OCI-LY7 (cell line): ENCODE results near the gene NPM3. TPM values are rescaled to one million over a fixed set of nuclear protein-coding genes. Genes with fewer than 3 reads are reported as not detected.
A peak's percentile ranks its signal among the peaks of the same experiment; 100 is the strongest.

Source experiments
- BruUV-seq: library from RNA; stranded (reverse); fragments of 400-500 nt; replicated peaks from 2 replicates; lab custom pipeline; 2021; lab: Mats Ljungman, UMichigan
- CTCF ChIA-PET: fragments of 300-600 bp; sonication (Branson Sonifier 250); formaldehyde crosslinking; loops from one replicate; lab custom pipeline; 2022; ENCODE audit warnings: antibody characterized with exemption; ENCODE audit not compliant: unreplicated experiment; lab: Charles Lee
- POLR2A ChIA-PET: fragments of 300-600 bp; sonication (Branson Sonifier 250); formaldehyde crosslinking; loops from one replicate; lab custom pipeline; 2022; ENCODE audit warnings: antibody characterized with exemption; lab: Charles Lee
- DNase-seq: peaks from one replicate; pipeline ENCODE4 v3.0.0-alpha.2; 2015; ENCODE audit warnings: low spot score
- H2AFZ ChIP-seq: fragments of 200-600 bp; sonication (generic), shearing (Covaris generic); 2 replicates; pipeline ENCODE4 v1.6.1; 2014; ENCODE audit warnings: mild to moderate bottlenecking, antibody characterized with exemption, low read length, moderate library complexity
- H3K27ac ChIP-seq: fragments of 200-600 bp; sonication (generic); 2 replicates; pipeline ENCODE4 v1.5.1; 2014; ENCODE audit warnings: mixed run types, low read depth, mild to moderate bottlenecking, moderate library complexity, low read length, inconsistent platforms; ENCODE audit not compliant: poor library complexity, severe bottlenecking
- H3K36me3 ChIP-seq: fragments of 200-600 bp; sonication (generic); 2 replicates; pipeline ENCODE4 v1.6.1; 2014; ENCODE audit warnings: mild to moderate bottlenecking, antibody characterized with exemption, low read length, moderate library complexity, mixed read lengths; ENCODE audit not compliant: insufficient read depth
- H3K4me1 ChIP-seq: fragments of 200-600 bp; sonication (generic); 2 replicates; pipeline ENCODE4 v1.5.1; 2014; ENCODE audit warnings: mild to moderate bottlenecking, low read length; ENCODE audit not compliant: insufficient read depth, poor library complexity, severe bottlenecking
- H3K4me2 ChIP-seq: fragments of 200-600 bp; sonication (generic); 2 replicates; pipeline ENCODE4 v1.6.1; 2014; ENCODE audit warnings: mild to moderate bottlenecking, low read length
- H3K4me3 ChIP-seq: fragments of 200-600 bp; sonication (generic); 2 replicates; pipeline ENCODE4 v1.5.1; 2014; ENCODE audit warnings: mild to moderate bottlenecking, low read depth, low read length; ENCODE audit not compliant: poor library complexity, severe bottlenecking
- H3K79me2 ChIP-seq: fragments of 200-600 bp; sonication (generic); 2 replicates; pipeline ENCODE4 v1.6.1; 2016; ENCODE audit warnings: low read depth, mild to moderate bottlenecking, low read length, moderate library complexity, mixed read lengths; ENCODE audit not compliant: insufficient read depth
- H3K9me2 ChIP-seq: fragments of 200-600 bp; sonication (generic); 2 replicates; pipeline ENCODE4 v1.6.1; 2016; ENCODE audit warnings: mild to moderate bottlenecking, low read length, mixed read lengths; ENCODE audit not compliant: insufficient read depth
- H3K9me3 ChIP-seq: fragments of 200-600 bp; sonication (generic); 2 replicates; pipeline ENCODE4 v1.6.1; 2014; ENCODE audit warnings: mild to moderate bottlenecking, mixed run types, low read length, mixed read lengths
- H4K20me1 ChIP-seq: fragments of 200-600 bp; sonication (generic); 2 replicates; pipeline ENCODE4 v1.6.1; 2014; ENCODE audit warnings: mild to moderate bottlenecking, antibody characterized with exemption, low read length, moderate library complexity, mixed read lengths; ENCODE audit not compliant: insufficient read depth
- EZH2phosphoT487 ChIP-seq: fragments of 200-600 bp; sonication (generic); IDR thresholded peaks from 2 replicates; pipeline ENCODE4 v1.6.1; 2018; ENCODE audit warnings: low read depth, borderline replicate concordance, mild to moderate bottlenecking, mixed run types, antibody characterized with exemption, low read length, moderate library complexity, mixed read lengths
- intact Hi-C: fragments of 100-400 bp; cut with micrococcal nuclease; formaldehyde crosslinking; loops from one replicate; pipeline ENCODE4 v1.10.0; 2022; ENCODE audit not compliant: unreplicated experiment
- total RNA-seq, 2 experiments: library from RNA; depleted of rRNA in 1 of 2; stranded (reverse); fragments of >200 nt in 1 of 2; shearing (Covaris generic) in 1 of 2; gene quantifications; 2 replicates each; pipeline ENCODE4 v1.2.3, GENCODE V29; 2014 to 2022
- TF ChIP-seq, protein P1 (sequence below): fragments of 200-600 bp; sonication (generic); conservative IDR thresholded peaks from 2 replicates; pipeline ENCODE4 v1.5.1; 2014; ENCODE audit warnings: mild to moderate bottlenecking, antibody characterized with exemption, low read length, moderate library complexity, mixed read lengths

NPM3 gene
- total RNA-seq, 2 experiments from 2014 or later: 111 to 115 TPM

DNA sequence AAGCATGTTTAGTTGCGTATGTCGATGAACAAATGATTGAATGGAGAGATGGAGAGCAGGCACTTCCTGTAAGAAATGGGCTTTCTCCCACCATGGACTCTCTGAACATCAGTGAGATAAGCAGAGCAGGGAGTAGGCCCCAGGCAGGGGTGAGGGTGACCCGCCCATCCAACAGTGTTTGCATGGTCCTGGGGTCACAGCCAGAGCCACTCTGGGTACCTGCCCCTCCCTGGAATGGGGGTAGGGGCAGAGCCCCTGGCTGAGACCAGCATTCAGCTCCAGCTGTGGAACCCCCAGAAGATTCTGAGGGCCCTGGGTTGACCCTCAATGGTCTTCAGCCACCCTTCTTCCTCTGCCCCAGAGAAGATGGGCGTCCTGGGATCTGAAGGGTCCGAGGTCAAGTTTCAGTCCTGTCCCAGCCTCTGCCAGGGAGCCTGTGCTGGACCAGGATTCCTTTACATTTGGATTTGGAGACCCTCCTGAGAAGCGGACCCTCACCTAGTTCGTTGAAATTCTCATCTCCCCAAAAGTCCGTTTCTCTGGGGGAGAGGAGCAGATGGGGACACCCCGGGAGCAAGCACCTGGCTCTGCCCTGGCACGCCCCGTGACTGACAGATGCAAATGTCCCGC is 5.0 kb downstream of the NPM3 start:
- Histone ChIP-seq H3K4me3 (peak overlapping the region; percentile 48), H3K79me2 (peaks cover 17% of the 10 kb centered on the region; the same call in 1 of the 2 replicates), H3K4me2 (peak overlapping the region; percentile 96), H3K36me3 (peaks cover 22% of the 10 kb centered on the region; the same call in 1 of the 2 replicates), H3K27ac (peak overlapping the region; percentile 54), H3K4me1 (peaks cover 41% of the 10 kb centered on the region), H2AFZ (peak overlapping the region; percentile 16; the same call in 1 of the 2 replicates), H3K9me2 (no peaks in the 10 kb centered on the region), H4K20me1 (no peaks in the 10 kb centered on the region), H3K9me3 (no peaks in the 10 kb centered on the region)
- no peak for DNase-seq
- ChIA-PET POLR2A (interaction anchor here (0.6 kb wide), 1 partner anchor 72 kb away, joined by 3 read pairs; no protein-coding TSS in a partner anchor), CTCF (no interaction called here)
- intact Hi-C loops: no loop called here
- BruUV-seq: no TSS peak
- TF ChIP-seq, protein P1, sequence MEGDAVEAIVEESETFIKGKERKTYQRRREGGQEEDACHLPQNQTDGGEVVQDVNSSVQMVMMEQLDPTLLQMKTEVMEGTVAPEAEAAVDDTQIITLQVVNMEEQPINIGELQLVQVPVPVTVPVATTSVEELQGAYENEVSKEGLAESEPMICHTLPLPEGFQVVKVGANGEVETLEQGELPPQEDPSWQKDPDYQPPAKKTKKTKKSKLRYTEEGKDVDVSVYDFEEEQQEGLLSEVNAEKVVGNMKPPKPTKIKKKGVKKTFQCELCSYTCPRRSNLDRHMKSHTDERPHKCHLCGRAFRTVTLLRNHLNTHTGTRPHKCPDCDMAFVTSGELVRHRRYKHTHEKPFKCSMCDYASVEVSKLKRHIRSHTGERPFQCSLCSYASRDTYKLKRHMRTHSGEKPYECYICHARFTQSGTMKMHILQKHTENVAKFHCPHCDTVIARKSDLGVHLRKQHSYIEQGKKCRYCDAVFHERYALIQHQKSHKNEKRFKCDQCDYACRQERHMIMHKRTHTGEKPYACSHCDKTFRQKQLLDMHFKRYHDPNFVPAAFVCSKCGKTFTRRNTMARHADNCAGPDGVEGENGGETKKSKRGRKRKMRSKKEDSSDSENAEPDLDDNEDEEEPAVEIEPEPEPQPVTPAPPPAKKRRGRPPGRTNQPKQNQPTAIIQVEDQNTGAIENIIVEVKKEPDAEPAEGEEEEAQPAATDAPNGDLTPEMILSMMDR: no peak
- no peak for TF ChIP-seq EZH2phosphoT487

DNA sequence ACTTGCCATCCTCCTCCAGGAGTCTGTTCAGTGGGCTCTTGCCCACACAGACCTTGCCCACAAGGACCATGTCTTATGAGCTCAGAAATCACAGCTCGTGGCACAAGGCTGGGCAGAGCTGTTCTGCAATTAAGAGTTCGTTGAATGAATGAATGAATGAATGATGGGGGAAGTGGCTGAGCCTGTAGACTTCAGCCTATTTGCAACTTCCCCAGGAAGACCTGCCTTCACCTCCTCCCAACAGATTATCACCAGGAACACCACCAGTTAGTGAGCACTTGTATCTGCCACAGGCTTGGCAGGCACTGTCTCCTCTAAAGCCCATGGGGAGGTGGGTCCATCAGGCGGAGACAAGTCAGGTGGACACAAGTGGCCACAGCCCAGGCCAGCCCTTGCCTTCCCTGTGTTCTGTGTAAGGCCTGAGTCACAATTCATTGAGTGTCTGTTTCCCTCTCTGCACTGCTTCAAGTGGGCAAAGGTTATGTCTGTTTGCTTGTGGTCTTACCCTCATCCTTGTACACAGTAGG is 5.6 kb downstream of the NPM3 start:
- no peak overlapping the region for H3K27ac ChIP-seq
- no peaks in the 10 kb centered on the region for H3K9me3 ChIP-seq
- BruUV-seq: no TSS peak
- no peaks in the 10 kb centered on the region for H4K20me1 ChIP-seq
- ChIA-PET POLR2A (no interaction called here), CTCF (no interaction called here)
- H3K36me3 ChIP-seq: peaks cover 22% of the 10 kb centered on the region; the same call in 1 of the 2 replicates
- H3K4me3 ChIP-seq: no peak overlapping the region
- no peak for TF ChIP-seq EZH2phosphoT487
- TF ChIP-seq, protein P1: no peak
- intact Hi-C loops: no loop called here
- H2AFZ ChIP-seq: no peak overlapping the region
- H3K4me2 ChIP-seq: no peak overlapping the region
- H3K4me1 ChIP-seq: peaks cover 41% of the 10 kb centered on the region
- no peak for DNase-seq
- peaks cover 13% of the 10 kb centered on the region; the same call in 1 of the 2 replicates for H3K79me2 ChIP-seq
- H3K9me2 ChIP-seq: no peaks in the 10 kb centered on the region
